ENCODE measurements around the gene INSR.

GRCh38 chr19:7265963-7266362 is 28.3 kb downstream of the INSR start:
- TF ChIP-seq, protein P1, sequence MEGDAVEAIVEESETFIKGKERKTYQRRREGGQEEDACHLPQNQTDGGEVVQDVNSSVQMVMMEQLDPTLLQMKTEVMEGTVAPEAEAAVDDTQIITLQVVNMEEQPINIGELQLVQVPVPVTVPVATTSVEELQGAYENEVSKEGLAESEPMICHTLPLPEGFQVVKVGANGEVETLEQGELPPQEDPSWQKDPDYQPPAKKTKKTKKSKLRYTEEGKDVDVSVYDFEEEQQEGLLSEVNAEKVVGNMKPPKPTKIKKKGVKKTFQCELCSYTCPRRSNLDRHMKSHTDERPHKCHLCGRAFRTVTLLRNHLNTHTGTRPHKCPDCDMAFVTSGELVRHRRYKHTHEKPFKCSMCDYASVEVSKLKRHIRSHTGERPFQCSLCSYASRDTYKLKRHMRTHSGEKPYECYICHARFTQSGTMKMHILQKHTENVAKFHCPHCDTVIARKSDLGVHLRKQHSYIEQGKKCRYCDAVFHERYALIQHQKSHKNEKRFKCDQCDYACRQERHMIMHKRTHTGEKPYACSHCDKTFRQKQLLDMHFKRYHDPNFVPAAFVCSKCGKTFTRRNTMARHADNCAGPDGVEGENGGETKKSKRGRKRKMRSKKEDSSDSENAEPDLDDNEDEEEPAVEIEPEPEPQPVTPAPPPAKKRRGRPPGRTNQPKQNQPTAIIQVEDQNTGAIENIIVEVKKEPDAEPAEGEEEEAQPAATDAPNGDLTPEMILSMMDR (IDR thresholded peaks at IDR 0.05) = no peak
- TF ChIP-seq POLR2A (IDR thresholded peaks at IDR 0.05) = no peak
